Thoracic aorta (tissue), 2 donors: ENCODE results near the gene FAAP20. TPM values are rescaled to one million over a fixed set of nuclear protein-coding genes. Genes with fewer than 3 reads are reported as not detected.

ENCODE experiments used
- ATAC-seq: fragments of 150-250 bp; one replicate; pipeline ENCODE4 v1.8.0; 2017; ENCODE audit warnings: low read depth; ENCODE audit not compliant: insufficient number of reproducible peaks, low FRiP score
- DNase-seq: peaks from one replicate; pipeline ENCODE4 v3.0.0-alpha.2; 2020; ENCODE audit warnings: low spot score
- H3K27ac ChIP-seq, 2 donors: fragments of 200-600 bp; sonication (generic); 1 replicate in 1 of 2; 2 replicates in 1 of 2; pipeline ENCODE4 v1.5.1; 2016; ENCODE audit warnings: mild to moderate bottlenecking in 2 of 2, moderate library complexity in 2 of 2
- H3K27me3 ChIP-seq: fragments of 200-600 bp; sonication (generic); replicated peaks from 2 replicates; pipeline ENCODE4 v1.6.0; 2016; ENCODE audit warnings: mild to moderate bottlenecking; ENCODE audit not compliant: insufficient read depth
- H3K36me3 ChIP-seq: fragments of 200-600 bp; sonication (generic); one replicate; pipeline ENCODE4 v1.5.1; 2016
- H3K4me1 ChIP-seq, 2 donors: fragments of 200-600 bp; sonication (generic); 1 replicate in 1 of 2; 2 replicates in 1 of 2; pipeline versions ENCODE4 v1.5.1 to v1.6.0; 2016; ENCODE audit warnings: low read depth in 2 of 2, mild to moderate bottlenecking in 1 of 2; ENCODE audit not compliant: control insufficient read depth in 1 of 2
- H3K4me3 ChIP-seq: fragments of 200-600 bp; sonication (generic); 2 replicates; pipeline ENCODE4 v1.5.1; 2016; ENCODE audit warnings: mild to moderate bottlenecking
- H3K9me3 ChIP-seq: fragments of 200-600 bp; sonication (generic); 2 replicates; pipeline ENCODE4 v1.5.1; 2016
- total RNA-seq, 2 donors: library from RNA; depleted of rRNA; stranded (reverse); fragments of >200 nt; gene quantifications; one replicate each; pipeline versions ENCODE4 v1.1.0 to v1.2.3, GENCODE V29; 2016
- TF ChIP-seq, protein P1 (sequence below): fragments of 200-600 bp; sonication (generic); IDR thresholded peaks from one replicate; pipeline ENCODE4 v1.5.1; 2019; ENCODE audit warnings: antibody characterized with exemption

Gene FAAP20
- total RNA-seq, 2 donors from 2014 or later: 29.1 to 52.6 TPM

GRCh38 chr1:2232255-2232915, 37.8 kb upstream of the FAAP20 start:
- no peaks in the 10 kb centered on the region for H3K36me3 ChIP-seq
- H3K4me1 ChIP-seq: peaks cover 48 to 51% of the 10 kb centered on the region in 2 donors
- DNase-seq (no peak), ATAC-seq (no peak)
- TF ChIP-seq, protein P1, sequence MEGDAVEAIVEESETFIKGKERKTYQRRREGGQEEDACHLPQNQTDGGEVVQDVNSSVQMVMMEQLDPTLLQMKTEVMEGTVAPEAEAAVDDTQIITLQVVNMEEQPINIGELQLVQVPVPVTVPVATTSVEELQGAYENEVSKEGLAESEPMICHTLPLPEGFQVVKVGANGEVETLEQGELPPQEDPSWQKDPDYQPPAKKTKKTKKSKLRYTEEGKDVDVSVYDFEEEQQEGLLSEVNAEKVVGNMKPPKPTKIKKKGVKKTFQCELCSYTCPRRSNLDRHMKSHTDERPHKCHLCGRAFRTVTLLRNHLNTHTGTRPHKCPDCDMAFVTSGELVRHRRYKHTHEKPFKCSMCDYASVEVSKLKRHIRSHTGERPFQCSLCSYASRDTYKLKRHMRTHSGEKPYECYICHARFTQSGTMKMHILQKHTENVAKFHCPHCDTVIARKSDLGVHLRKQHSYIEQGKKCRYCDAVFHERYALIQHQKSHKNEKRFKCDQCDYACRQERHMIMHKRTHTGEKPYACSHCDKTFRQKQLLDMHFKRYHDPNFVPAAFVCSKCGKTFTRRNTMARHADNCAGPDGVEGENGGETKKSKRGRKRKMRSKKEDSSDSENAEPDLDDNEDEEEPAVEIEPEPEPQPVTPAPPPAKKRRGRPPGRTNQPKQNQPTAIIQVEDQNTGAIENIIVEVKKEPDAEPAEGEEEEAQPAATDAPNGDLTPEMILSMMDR: no peak
- no peaks in the 10 kb centered on the region for H3K9me3 ChIP-seq
- H3K4me3 ChIP-seq: peak overlapping the region; percentile 84
- peak overlapping the region; percentile 88 to 89 for H3K27ac ChIP-seq
- H3K27me3 ChIP-seq: no peaks in the 10 kb centered on the region

DNA sequence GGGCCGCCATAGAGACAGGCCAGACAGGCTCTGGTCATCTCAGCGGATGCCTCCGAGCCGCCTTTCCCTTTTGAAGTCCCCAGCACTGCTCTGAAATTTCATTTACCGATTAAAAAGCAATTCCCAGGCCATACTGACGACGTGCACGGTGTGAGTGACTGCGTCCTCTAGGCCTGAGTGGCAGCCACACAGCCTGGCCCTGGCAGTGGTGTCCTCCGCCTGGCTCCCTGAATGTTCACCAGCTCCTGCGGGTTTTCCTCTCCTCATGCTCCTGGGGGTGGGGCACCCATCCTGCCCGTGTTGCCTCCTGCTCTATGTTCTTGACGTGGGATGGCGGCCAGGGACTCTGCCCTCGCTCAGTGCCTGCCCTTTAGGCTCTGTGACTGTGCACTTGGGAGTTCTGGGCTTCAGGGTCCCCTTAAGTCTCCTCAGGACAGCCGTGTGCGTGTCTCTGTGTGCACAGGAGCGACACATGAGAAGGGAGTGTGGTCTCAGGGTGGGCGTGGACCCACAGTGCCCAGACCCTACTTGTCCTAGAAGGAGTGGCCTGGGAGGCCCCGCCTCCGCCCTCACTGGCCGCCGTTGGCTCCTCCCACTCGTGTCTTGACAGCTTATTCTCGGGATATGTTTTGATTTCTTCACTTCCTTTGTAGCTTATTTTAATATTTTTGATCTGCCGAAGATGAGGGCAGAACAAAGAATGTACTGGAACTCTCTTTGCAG, 37.1 kb upstream of the FAAP20 start:
- peak overlapping the region; percentile 84 for H3K4me3 ChIP-seq
- peaks cover 41 to 47% of the 10 kb centered on the region in 2 donors for H3K4me1 ChIP-seq
- H3K27ac ChIP-seq: peak overlapping the region; percentile 88 to 89
- DNase-seq (peak; percentile 77), ATAC-seq (peak; percentile 23)
- no peaks in the 10 kb centered on the region for H3K9me3 ChIP-seq
- H3K27me3 ChIP-seq: no peaks in the 10 kb centered on the region
- TF ChIP-seq, protein P1: no peak
- H3K36me3 ChIP-seq: no peaks in the 10 kb centered on the region

- Histone ChIP-seq H3K9me3 (no peaks in the 10 kb centered on the region), H3K4me1 (peaks cover 34 to 47% of the 10 kb centered on the region in 2 donors), H3K27me3 (no peaks in the 10 kb centered on the region), H3K4me3 (peak overlapping the region; percentile 84), H3K36me3 (no peaks in the 10 kb centered on the region), H3K27ac (peak overlapping the region; percentile 88 to 89)
- DNase-seq (no peak), ATAC-seq (no peak)
- TF ChIP-seq, protein P1: no peak
Observed at GRCh38 chr1:2230781-2231531, 36.4 kb upstream of the FAAP20 start.

DNA sequence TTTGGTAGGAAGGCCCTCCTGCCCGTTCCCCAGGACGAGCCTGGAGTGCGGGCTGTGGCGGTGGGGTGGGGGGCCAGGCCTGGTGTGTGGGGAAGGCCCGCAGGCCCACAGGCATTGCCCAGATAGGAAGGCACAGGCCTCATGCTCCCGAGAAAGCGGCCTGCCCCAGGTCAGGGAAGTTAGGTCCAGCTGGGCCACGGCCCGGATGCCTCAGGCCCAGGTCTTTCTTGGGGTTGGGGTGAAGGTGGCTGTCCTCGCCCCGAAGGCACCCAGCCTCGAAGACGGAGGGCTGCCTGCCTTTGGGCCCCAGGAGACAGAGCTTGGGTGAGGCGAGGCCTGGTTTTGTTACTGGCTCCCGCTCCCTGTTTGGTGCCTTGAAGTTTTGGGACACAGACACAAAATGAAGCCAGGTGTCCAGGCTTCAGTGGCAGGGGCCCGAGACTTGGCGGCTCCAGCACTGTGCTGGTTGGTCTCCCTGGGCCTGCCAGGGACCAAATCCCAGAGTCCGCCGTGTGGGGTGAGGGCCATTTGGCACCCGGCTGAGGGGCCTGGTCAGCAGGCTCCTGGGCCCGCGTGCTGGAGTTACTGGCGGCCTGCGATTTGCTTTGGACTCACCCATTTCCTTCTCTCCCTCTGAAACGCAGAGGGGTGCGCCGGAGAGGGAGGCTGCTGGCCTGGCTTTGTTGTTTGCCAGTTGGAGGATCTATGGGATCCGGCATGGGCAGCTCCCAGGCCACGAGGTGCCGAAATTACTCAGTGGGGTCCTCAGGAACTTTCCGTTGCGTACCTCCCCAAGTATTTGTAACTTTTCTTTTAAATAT, 35.5 kb upstream of the FAAP20 start:
- H3K27ac ChIP-seq: peak overlapping the region; percentile 88 to 89
- TF ChIP-seq, protein P1: no peak
- no peak for DNase-seq
- no peaks in the 10 kb centered on the region for H3K9me3 ChIP-seq
- H3K4me1 ChIP-seq: peaks cover 25 to 38% of the 10 kb centered on the region in 2 donors
- ATAC-seq: no peak
- peak overlapping the region; percentile 84 for H3K4me3 ChIP-seq
- H3K27me3 ChIP-seq: no peaks in the 10 kb centered on the region
- no peaks in the 10 kb centered on the region for H3K36me3 ChIP-seq
